GM19193 (cell line): ENCODE data around the gene CCDC186.

ENCODE experiments used
- POLR2A ChIP-seq: IDR thresholded peaks from 4 replicates; pipeline ENCODE4 v1.6.1; 2011; ENCODE audit not compliant: insufficient read depth, insufficient read length; ENCODE audit errors: extremely low read depth

CCDC186 gene

GRCh38 chr10:114181971-114182370 is 8.0 kb upstream of the CCDC186 start:
- TF ChIP-seq POLR2A = no peak

DNA sequence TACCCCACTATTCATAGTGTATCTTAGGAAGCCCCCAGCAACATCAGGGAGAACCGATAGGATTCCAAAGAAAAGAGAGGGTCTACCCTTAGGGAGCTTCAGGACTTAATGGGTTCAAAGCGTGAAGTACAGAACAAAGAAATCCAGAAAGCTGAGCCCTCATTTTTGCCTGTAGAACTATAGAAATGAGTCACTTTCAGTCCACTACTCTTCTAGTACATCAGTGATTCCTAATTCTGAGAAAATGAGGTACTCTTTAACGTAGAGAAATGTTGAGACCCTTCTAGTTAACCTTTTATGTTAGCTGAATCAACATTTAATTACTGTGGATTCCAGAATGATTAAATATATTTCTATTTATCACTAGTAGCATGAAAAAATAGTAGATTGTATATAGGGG is 6.9 kb upstream of the CCDC186 start:
- TF ChIP-seq POLR2A = no peak

DNA sequence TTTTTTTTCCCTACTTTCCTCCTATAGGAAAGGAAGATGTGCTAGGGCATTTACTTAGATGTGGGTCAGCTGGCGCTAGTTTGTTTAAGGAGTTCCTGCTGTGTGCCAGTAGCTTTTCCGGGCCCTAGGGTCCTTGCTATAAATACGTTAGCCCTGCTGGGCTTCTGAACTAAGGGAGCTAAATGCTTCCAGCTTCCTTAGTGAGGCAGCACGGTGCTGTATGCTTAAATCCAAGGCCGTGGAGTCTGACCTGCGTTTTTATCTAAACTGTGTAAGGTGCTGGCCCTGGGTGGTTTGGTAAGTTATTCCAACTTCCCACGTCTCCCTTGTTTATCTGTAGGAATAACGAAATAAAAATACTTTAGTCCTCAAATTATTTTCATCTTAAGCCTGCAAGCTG is 5.7 kb upstream of the CCDC186 start:
- no peak for TF ChIP-seq POLR2A

DNA sequence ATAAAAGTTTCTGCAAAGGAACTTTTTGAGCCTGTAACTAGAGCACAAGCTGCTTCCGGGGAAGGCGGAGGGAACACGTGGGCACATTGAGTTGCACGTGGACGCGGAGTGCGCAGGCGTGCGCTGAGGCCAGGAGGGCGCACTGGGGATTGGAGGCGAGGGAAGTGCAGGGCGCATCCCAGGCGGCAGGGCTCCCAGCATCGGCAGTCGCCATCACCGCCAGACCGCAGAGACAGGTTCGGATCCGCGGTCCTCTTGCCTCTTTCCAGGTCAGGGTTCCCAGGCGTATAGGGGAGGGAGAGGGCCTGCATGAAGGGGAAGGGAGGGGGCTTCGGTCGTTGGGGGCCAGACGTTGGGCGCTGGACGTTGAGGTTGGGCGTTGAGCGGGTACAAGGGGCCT is 5.1 kb upstream of the CCDC186 start, which contains the start of gene TDRD1:
Gene TDRD1, plus strand, starts transcription at position 206 of the 400 bp plus-strand sequence. CDS start 8,479 bp downstream, outside the sequence.
- TF ChIP-seq POLR2A = no peak

- no peak for TF ChIP-seq POLR2A
Observed at GRCh38 chr10:114176511-114176910, 2.5 kb upstream of the CCDC186 start.

GRCh38 chr10:114175667-114176066 is 1.7 kb upstream of the CCDC186 start:
- TF ChIP-seq POLR2A = no peak

- TF ChIP-seq POLR2A = no peak
Observed at GRCh38 chr10:114174695-114175188, 739 bp upstream of the CCDC186 start.

DNA sequence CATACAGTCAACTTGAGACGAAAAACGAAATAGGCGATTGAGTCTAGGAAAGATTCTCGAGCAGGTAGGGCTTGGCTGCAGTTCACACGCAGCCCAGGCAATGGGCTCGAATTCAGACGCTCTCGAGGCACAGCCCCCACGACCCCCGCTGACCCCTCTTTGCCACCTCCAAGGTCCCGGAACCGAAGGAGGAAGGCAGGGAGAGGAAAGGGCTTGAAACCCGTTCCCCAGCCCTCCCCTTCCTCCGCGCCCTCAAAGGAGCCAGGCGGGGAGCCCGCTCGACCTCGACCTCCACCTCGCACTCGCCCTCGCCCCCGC is 441 bp downstream of the CCDC186 start:
- no peak for TF ChIP-seq POLR2A

- no peak for TF ChIP-seq POLR2A
Observed at GRCh38 chr10:114172776-114173602, 1.0 kb downstream of the CCDC186 start.

GRCh38 chr10:114172216-114172615 is 1.8 kb downstream of the CCDC186 start:
- no peak for TF ChIP-seq POLR2A

- TF ChIP-seq POLR2A = no peak
Observed at GRCh38 chr10:114168450-114169009, 5.5 kb downstream of the CCDC186 start.

- no peak for TF ChIP-seq POLR2A
Observed at GRCh38 chr10:114167985-114168384, 6.0 kb downstream of the CCDC186 start.

GRCh38 chr10:114166494-114166893 is 7.5 kb downstream of the CCDC186 start:
- no peak for TF ChIP-seq POLR2A

DNA sequence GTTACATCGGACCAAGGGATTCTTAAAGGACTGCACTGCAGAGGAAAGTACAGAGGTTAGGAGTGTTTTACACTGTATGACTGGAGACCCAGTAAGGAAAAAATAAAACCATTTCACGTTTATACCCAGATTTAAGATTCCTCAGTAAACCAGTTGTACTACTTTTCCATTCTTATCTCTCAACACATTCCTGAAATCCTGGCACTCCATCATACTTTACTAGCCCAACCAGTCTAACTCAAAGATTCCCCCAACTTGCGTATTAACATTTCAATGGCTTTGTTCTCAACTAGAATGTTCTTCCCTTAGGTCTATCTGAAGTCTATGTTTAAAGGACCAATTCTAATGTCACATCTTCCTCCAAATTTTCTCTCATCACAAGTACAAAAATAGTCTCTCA is 8.0 kb downstream of the CCDC186 start:
- TF ChIP-seq POLR2A = no peak

- no peak for TF ChIP-seq POLR2A
Observed at GRCh38 chr10:114163062-114163461, 10.9 kb downstream of the CCDC186 start.

DNA sequence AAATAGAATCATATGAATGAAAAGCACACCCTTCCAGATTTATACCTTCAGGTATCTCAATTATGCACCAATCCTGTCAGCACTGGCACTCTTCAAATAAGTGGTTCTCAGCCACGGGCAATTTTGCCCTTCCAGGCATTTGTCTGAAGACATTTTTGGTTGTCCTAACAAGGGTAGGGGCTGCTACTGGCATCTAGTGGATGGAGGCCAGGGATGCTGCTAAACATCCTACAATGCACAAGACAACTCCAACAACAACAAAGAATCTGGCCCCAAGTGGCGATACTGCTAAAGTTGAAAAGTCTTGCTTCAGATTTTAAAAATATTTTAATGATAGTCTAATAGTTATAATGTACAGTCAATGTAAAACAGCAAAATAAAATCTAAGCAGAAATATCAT is 16.1 kb downstream of the CCDC186 start:
- no peak for TF ChIP-seq POLR2A
